ENCODE results near the gene RANBP10.
"Not testable (repeated sequence)": the region's sequence is repeated elsewhere in the genome, so short reads cannot be mapped to it uniquely, and the experiment has no call there.

The RANBP10 gene

DNA sequence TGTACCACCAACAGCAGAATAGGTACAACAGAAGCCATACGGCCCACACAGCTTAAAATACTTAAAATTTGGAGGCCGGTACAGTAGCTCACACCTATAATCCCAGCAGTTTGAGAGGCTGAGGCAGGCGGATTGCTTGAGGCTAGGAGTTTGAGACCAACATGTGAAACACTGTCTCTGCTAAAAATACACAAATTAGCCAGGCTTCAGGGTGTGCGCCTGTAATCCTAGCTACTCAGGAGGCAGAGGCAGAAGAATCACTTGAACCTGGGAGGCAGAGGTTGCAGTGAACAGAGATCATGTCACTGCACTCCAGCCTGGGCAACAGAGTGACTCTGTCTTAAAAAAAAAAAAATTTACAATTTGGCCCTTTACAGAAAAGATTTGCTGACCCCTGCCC is 104.2 kb downstream of the RANBP10 start:
- intact Hi-C loops (cut with DNase I) = no loop called here
- no peak for DNase-seq

DNA sequence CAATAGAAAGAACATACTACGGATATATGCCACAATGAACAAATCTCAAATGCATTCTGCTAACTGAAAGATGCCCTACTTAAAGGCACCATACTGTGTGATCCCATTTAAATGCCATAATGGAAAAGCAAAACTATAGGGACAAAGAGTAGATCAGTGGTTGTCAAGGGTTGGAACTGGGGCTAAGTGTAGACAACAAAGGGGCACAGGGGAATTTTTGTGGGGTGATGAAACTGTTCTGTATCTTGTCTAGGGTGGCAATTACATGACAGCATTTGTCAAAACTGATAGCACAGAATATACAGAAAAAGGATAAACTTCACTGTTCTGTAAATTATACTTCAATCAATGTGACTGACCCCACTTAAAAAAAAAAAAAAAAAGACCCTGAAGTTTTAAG is 104.9 kb downstream of the RANBP10 start:
- no peak for DNase-seq
- intact Hi-C loops (cut with DNase I) = no loop called here

DNA sequence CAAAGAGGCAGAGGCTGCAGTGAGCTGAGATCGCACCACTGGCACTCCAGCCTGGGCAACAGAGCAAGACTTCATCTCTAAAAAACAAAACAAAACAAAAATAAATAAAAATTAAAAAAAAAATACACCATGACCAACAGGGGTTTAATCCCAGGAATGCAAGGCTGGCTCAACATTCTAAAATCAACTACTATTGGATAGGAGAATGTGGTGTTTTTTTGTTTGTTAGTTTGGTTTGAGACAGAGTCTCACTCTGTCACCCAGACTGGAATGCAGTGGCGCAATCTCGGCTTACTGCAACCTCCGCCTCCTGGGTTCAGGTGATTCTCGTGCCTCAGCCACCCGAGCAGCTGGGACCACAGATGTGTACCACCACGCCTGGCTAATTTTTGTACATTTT is 107.1 kb downstream of the RANBP10 start:
- no peak for DNase-seq
- intact Hi-C loops (cut with DNase I) = no loop called here

DNA sequence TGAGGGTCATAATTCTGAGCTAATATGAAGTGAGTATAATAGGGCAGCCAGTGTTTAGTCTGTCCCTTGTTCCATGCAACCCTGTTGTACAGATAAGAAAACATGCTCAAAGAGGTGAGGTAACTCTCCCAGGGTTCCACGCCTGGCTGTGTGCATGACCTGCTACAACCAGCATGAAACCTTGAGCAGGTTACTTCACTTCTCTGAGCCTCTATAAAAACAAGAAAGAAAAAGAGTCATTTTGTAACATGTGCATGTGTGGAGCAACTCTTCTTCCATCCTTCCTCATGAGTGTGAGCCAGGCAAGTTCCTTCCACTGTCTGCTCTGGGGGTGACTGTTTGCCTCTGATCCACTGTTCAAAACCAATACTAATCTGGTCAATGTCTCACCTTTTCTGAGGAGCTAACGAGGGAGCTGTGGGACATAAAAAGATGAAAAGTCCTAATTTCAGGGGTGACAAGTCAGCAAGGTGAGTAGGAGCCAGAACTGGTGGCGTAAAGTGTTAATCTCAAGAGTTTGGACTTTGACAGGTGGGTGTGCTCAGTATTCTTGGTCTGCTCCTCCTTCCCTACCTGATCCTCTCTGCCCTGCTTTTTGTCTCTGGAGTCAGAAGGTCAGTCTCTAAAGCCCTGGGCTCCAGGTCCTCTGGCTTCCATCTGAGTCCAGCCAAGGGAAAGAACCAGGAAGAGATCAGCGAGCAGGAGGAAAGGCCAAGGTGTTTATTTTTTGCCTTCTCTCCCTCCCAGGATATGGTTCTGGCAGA is 108.8 kb downstream of the RANBP10 start:
- intact Hi-C loops (cut with DNase I) = no loop called here
- no peak for DNase-seq

GRCh38 chr16:67694611-67695010 is 111.7 kb downstream of the RANBP10 start:
- no peak for DNase-seq
- intact Hi-C loops (cut with DNase I) = no loop called here

GRCh38 chr16:67693517-67694285 is 112.7 kb downstream of the RANBP10 start:
- DNase-seq; intact Hi-C loops (cut with DNase I): not testable (repeated sequence)

- no peak for DNase-seq
- intact Hi-C loops (cut with DNase I) = no loop called here
Observed at GRCh38 chr16:67685388-67686112, 120.8 kb downstream of the RANBP10 start.

- DNase-seq = no peak
- intact Hi-C loops (cut with DNase I) = no loop called here
Observed at GRCh38 chr16:67683767-67684166, 122.6 kb downstream of the RANBP10 start.

- no peak for DNase-seq
- intact Hi-C loops (cut with DNase I) = loop anchor here (10.0 kb wide), 1 partner anchor 135 kb away; no protein-coding TSS in a partner anchor
Observed at GRCh38 chr16:67679935-67680897, 126.1 kb downstream of the RANBP10 start.

- DNase-seq = no peak
- intact Hi-C loops (cut with DNase I) = loop anchor here (10.0 kb wide), 1 partner anchor 136 kb away; no protein-coding TSS in a partner anchor
Observed at GRCh38 chr16:67678354-67679023, 127.9 kb downstream of the RANBP10 start.

DNA sequence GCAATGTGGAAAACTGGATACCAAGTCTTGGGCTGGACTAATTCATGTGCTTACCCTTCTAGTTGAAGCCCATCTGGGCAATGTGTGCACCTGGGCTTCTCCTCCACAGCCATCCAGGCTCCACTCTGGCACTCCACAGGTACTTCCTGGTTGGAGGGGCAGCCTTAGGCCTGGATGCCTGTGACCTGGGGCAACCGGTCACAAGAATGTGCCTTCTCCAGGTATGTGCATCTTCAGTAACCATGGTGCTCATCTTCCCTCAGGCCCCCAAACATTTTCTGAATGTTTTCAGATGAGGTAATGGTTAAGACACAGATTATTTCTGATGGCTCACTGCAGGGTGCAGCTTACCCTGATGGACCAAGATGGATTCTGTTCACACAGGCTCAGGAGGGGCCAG is 128.6 kb downstream of the RANBP10 start:
- intact Hi-C loops (cut with DNase I) = loop anchor here (10.0 kb wide), 1 partner anchor 137 kb away; no protein-coding TSS in a partner anchor

GRCh38 chr16:67676939-67677338 is 129.4 kb downstream of the RANBP10 start:
- intact Hi-C loops (cut with DNase I) = loop anchor here (10.0 kb wide), 1 partner anchor 138 kb away; no protein-coding TSS in a partner anchor

More for the DNA sequence above, 128.6 kb downstream of the RANBP10 start:
- no peak for DNase-seq

GRCh38 chr16:67676516-67676915 is 129.8 kb downstream of the RANBP10 start:
- intact Hi-C loops (cut with DNase I) = loop anchor here (10.0 kb wide), 1 partner anchor 138 kb away; no protein-coding TSS in a partner anchor
- DNase-seq = no peak

More at GRCh38 chr16:67676939-67677338, 129.4 kb downstream of the RANBP10 start:
- no peak for DNase-seq

GRCh38 chr16:67675999-67676398 is 130.4 kb downstream of the RANBP10 start:
- intact Hi-C loops (cut with DNase I) = loop anchor here (10.0 kb wide), 1 partner anchor 139 kb away; no protein-coding TSS in a partner anchor
- no peak for DNase-seq

- DNase-seq = no peak
- intact Hi-C loops (cut with DNase I) = loop anchor here (10.0 kb wide), 1 partner anchor 139 kb away; no protein-coding TSS in a partner anchor
Observed at GRCh38 chr16:67675579-67675935, 130.8 kb downstream of the RANBP10 start.

DNA sequence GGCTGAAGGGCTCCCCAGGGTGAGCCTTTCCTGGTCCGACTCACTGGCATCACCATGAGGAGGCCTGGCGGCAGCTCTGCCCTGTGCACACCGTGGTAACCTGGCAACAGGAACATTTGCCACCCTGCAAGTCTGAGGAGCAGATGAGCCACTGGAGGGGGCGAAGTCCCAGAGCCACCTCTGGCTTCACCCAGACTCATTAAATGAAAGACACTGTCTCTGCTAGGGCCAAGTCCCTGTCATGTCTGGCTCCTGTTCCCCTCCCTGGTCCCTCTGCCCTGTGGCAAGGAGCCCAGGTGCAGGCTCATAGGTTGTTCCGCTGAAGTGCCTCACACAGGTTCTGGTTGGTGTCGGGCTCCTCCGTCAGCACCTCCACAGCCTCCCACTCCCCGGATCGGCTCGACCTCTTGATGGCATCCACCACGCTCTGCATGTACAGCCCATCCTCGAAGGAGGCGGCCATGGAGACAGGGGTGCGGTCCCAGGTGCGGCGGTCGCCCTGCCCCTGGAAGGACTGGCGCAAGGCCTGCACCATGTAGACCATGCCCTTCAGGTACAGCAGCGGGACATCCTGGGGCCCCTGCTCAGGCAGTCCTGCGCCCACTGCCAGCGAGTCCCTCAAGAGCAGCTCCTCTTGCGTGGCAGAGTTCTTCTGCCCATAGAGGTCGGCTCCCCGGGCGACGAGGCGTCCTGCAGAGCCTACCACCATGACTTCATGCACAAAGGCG is 131.3 kb downstream of the RANBP10 start:
- DNase-seq = peak in 1 of 42 donors; percentile 57
- intact Hi-C loops (cut with DNase I) = loop anchor here (10.0 kb wide), 1 partner anchor 140 kb away; no protein-coding TSS in a partner anchor

All from head of caudate nucleus (tissue), 42 donors.